GM19397 (cell line): Measurements from ENCODE around the gene ZIC2.

Experiments used
- ATAC-seq: cut with Tn5 transposase; IDR thresholded peaks from one replicate; pipeline ENCODE4 v1.9.1; 2021; ENCODE audit warnings: mild to moderate bottlenecking, moderate library complexity; ENCODE audit not compliant: unreplicated experiment

Gene ZIC2

GRCh38 chr13:99959127-99959539, 22.5 kb upstream of the ZIC2 start:
- no peak for ATAC-seq

- no peak for ATAC-seq
These were observed 21.9 kb upstream of the ZIC2 start for GRCh38 chr13:99959540-99960230.

- ATAC-seq = no peak
These were observed 20.8 kb upstream of the ZIC2 start for GRCh38 chr13:99960663-99961311.

- no peak for ATAC-seq
These were observed 19.9 kb upstream of the ZIC2 start for GRCh38 chr13:99961636-99962035.

- ATAC-seq = no peak
These were observed 19.3 kb upstream of the ZIC2 start for GRCh38 chr13:99962242-99962641.

- no peak for ATAC-seq
These were observed 17.7 kb upstream of the ZIC2 start for GRCh38 chr13:99963816-99964339.

- no peak for ATAC-seq
These were observed 16.1 kb upstream of the ZIC2 start for GRCh38 chr13:99965329-99966000.

GRCh38 chr13:99966064-99966805, 15.3 kb upstream of the ZIC2 start:
- ATAC-seq = no peak

GRCh38 chr13:99967498-99967868, 14.1 kb upstream of the ZIC2 start:
- ATAC-seq = no peak

GRCh38 chr13:99967869-99968520, 13.6 kb upstream of the ZIC2 start:
- no peak for ATAC-seq

- no peak for ATAC-seq
These were observed 12.8 kb upstream of the ZIC2 start for GRCh38 chr13:99968521-99969452.

GRCh38 chr13:99969453-99969918, 12.1 kb upstream of the ZIC2 start:
- no peak for ATAC-seq

- no peak for ATAC-seq
These were observed 11.5 kb upstream of the ZIC2 start for GRCh38 chr13:99969919-99970650.

- no peak for ATAC-seq
These were observed 10.7 kb upstream of the ZIC2 start for GRCh38 chr13:99970651-99971575.

- ATAC-seq = no peak
These were observed 9.9 kb upstream of the ZIC2 start, which contains the start of gene ZIC5 for GRCh38 chr13:99971576-99972189. Gene ZIC5, minus strand, starts transcription at chr13:99971767. Its CDS starts 164 bp downstream, at chr13:99971603.

GRCh38 chr13:99972190-99972731, 9.3 kb upstream of the ZIC2 start:
- no peak for ATAC-seq
